AG20443 (cell line): ENCODE data around the gene SCP2.

Experiments used
- DNase-seq: peaks from one replicate; pipeline ENCODE4 v3.0.0; 2012; ENCODE audit warnings: low spot score, mixed read lengths

The SCP2 gene

GRCh38 chr1:52927212-52928014, at the start of gene SCP2:
TSS of gene SCP2 (plus strand) at chr1:52927276. CDS start at chr1:52927397, 121 bp downstream.
- DNase-seq: peak; percentile 98

DNA sequence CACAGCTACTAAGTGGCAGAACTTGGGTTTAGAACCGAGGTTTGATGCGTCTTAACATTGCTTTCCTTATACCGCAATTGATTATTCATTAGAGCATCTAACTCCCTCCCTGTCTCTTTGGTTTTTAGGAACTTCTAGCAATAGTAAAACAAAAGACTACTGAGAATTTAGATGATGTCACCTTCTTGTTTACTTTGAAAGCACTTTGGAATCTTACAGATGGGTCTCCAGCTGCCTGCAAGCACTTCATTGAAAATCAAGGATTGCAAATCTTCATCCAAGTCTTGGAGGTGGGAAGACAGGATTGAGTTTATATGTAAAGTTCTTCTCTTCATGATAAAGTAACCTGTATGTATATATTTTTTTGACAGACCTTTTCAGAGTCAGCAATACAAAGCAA, 49.5 kb upstream of the SCP2 start:
- DNase-seq: no peak

DNA sequence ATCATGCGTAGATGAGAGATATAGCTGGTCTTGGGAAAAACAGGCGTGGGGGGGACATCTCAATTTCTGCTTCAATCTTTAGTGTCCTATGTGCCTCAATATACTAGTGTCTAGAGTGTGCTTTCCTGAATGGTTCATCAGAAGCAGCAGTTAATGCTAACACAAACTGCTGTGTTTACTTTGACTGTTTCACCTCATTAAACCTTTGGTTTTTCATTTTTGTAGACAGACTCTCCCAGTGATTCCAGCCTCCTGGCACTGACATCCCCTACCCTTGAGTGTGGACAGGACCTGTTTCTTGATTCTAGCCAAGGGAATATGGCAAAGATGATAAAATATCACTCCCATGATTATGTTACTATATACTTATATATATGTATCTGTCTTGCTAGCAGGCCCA, 46.9 kb upstream of the SCP2 start:
- DNase-seq: no peak

DNA sequence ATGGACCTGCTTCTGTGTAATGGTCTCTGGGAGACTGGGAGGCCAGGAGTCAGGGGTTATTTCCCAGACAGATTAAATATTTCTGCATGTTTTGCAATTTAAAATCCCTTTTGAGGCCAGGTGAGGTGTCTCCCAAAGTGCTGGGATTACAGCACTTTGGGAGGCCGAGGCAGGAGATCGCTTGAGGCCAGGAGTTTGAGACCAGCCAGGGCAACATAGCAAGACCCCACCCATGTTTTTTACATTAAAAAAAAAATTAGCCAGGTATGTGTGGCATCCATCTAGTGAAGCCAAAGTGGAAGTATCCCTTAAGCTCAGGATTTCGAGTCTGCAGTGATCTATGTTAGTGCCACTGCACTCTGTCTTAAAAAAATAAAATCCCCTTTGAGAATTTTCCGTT, 39.6 kb upstream of the SCP2 start:
- no peak for DNase-seq

DNA sequence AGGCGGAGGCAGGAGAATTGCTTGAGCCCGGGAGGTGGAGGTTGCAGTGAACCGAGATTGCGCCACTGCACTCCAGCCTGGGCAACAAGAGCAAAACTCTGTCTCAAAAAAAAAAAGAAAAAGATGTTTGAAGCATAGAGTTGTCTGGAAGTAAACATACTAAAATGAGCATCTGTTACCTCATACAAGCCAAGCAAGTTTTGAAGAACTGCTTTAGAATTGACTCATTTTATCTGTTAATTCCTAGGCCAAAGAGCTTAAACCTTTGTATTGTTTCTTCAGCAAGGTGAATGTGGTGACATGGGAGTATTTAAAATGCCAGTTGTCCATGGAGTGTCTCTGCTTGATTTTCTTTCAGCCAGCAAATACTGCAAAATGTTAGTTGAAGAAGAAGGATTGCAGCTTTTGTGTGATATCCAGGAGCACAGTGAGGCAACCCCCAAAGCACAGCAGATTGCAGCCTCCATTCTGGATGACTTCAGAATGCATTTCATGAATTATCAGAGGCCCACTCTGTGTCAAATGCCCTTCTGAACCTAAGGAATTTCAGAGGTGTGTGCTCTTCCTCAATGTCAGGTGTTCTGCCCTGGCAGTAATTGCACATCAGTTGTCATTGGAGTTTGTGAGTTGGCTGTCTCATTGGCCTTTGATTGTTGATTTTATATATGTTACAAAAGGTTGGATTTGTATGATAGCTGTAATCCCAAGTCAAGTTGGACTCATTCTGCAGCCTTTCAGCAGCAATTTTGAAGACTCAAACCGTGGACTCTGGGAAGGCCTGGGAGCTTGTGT, 34.5 kb upstream of the SCP2 start:
- no peak for DNase-seq

DNA sequence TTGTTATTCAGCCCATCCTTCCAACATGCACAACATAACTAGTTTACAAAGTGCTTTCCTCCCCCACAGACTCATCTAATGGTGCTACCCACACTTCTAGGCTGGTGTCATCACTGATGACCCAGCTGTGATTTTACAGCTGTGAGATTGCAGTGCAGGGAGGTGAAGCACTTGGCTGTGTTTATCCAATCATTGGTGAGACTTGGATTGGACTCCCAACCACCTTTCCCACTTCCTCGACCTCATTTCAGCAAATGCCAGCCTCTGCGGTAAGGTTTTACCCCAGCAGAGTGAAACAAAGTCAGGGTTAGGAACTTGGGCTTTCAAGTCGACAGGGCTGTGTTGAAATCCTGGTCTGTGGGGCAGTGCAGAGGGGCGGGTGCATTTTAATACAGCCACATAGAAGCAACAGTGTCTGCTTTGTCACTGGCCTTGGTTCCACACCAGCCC, 27.6 kb upstream of the SCP2 start:
- DNase-seq: no peak

- no peak for DNase-seq
These were observed 26.7 kb upstream of the SCP2 start for GRCh38 chr1:52900402-52900801.

DNA sequence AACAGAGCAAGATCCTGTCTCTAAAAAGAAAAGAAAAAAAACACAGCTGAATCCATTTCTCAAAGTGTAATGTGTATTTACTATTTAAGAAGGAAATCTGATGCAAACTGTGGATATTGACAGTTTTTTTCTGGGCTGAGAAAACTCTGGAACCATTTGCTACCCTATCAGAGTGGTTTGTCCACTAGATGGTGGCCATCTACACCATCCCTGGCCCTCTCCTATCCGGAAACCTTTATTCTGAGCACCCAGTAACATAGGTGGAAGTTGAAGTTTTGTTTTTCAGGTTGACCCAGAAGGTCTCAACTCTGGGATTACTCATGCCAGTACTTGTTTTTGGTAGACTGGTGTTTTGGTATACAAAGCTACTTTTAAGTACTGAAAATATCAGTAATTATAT, 25.7 kb upstream of the SCP2 start:
- DNase-seq: no peak

DNA sequence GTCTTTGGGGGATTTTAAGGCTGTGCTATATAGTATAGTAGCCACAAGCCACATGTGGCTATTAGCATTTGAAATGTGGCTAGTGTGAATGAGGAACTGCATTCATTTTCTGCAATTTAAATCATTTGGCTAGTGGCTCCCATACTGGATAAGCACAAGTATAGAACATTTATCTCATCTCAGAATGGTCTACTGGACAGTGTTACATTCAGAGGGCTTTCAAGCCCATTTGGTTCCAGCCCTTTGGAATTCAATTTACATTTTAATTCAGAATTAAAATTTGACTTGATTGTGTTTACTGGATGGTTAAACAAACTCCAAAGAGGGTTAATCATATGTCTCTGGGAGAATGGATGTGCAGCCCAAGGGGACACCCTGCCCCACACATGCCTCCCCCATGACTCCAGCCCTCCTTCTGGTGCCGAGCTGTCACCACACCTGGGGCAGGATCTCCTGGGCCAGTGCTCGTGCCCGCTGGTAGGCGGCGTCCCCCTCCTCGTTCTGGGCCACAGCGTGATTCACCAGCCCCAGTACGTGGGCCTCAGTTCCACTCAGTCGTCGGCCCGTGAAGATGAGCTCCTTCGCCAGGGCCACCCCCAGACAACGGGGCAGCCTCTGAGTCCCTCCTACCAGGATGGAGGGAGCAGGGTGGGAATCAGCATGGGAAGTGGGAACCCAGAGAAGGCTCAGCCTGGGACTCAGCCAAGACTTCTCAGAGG, 22.7 kb upstream of the SCP2 start:
- DNase-seq: no peak

- peak; percentile 66 for DNase-seq
These were observed 22.0 kb upstream of the SCP2 start for GRCh38 chr1:52904927-52905698.

DNA sequence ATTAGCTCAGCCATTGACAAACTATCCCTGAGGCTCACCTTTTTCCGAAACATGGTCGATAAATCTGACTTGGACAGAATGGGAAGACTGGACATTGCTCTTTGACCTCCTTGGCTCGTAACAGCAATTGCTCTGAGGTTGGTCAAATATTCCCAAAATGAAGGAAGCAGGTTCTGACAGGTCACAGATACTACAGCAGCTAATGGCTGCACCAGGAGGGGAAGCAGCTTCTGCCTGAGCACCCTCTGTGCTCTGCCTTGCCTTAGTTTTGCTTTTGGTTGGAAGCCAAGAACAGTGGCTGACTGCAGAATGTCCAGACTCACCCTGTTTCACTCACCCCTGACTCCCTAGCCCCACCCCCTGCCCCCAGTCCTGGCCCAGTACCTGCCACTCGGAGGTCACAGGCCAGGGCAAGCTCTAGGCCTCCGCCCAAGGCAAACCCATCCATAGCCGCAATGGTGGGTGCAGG, 20.9 kb upstream of the SCP2 start:
- DNase-seq: no peak

DNA sequence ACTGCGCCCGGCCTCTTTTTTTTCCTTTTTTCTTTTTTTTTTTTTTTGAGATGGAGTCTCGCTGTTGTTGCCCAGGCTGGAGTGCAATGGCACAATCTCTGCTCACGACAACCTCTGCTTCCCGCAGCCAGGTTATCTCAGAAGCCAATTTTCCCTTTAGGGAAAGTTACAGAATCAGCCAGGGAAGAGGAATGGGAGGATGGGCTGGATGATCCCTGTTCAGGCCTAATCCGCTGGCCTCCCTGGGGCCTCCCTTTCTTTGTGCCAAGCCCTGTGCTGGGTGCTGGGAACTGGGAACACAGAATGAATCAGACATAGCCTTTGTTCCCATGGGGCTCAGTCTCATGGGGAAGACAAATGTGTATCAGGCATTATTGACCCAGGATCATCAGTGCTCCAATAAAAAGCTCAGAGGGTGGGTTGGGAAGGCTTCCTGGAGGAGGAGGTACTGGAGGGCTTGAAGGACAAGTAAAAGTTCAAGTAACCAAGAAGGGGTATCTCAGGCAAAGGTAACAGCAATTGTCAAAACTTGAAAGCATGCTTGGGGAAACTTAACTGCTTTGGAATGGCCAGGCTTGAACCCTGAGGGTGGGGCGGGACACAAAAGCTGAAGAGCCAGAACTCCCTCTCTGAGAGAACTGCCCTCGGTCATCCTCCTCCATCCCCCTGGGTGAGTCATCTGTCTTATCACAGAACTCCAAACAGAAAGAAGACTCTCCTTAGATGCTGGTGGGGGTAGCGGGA, 19.8 kb upstream of the SCP2 start:
- DNase-seq: no peak

DNA sequence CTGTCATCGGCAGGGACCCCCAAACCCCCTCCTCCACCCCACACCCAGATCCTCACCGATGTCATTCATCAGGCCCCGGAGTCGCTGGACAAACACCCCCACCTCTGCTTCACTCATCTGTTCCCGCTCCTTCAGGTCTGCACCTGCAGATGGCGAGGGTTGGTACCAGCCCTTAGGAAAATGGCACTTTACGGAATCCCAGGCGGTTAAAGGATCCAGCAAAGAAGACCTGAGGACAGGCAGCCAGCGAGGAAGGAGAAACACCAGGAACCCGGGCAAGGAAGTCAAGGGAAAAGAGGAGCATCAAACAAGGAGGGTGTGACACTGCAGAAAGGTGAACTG, 19.3 kb upstream of the SCP2 start:
- DNase-seq: no peak

DNA sequence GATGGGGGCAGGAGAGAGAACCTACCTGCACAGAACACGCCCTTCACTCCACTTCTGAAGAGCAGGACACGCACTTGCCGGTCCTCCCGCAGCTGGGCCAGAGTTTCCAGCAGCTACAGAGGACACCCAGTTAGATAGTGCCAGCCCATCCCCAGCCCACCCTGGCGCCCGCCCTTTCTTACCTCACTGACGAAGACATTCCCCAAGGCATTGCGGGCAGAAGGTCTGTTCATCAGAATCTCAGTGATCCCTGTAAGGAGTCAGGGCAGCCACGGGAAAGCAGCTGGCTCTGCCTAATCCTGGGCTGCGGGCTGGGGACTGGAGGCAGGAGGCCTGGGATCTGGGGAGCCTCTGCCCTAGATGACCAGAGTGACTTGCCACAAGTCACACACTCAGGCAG, 15.5 kb upstream of the SCP2 start:
- DNase-seq: no peak

GRCh38 chr1:52913014-52913413, 14.1 kb upstream of the SCP2 start:
- no peak for DNase-seq

GRCh38 chr1:52913537-52913936, 13.5 kb upstream of the SCP2 start:
- no peak for DNase-seq

GRCh38 chr1:52914463-52914862, 12.6 kb upstream of the SCP2 start:
- DNase-seq: no peak

DNA sequence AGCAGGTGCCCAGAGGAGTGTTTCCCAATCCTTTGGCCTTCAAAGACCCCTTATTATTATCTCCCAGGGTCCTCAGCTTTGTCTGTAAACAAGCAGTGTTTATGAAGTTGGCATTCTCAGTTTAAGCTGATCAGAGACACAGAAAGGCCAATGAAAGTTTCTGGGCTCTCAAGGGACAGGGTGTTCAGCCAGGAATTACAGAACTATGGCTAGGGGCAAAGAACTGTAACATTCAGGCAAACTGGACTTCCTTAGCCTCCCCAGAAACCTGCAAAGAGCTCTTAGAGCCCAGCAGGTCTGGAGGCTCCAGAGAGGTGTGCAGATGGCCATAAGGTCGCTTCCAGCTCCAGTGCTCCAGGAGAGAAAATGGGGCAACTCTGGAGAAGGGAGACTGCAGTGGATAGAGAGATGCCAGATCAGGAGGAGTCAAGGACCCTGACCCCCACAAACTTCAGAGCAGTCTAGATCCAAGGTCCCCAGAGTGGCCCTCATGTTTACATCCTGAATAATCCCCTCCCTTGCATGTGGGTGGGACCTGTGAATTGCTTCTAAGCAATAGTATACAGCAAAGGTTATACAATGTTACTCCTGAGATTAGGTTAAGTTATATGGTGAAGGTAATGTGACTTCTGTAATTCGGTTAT, 11.7 kb upstream of the SCP2 start:
- DNase-seq: no peak

DNA sequence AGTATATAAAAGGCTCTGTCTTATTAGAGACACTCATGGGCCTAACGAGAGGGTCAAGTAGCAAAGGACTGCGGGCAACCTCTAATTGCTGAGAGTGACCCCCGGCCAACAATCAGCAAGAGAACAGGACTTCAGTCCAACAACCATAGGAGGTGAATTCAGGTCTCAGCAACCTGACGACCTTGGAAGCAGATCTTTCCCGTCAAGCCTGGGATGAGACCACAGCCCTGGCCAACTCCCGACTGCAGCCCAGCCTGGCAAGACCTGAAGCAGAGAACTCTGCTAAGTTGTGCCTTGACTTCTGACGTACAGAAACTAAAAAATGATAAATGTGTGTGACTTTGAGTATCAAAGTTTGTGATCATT, 11.2 kb upstream of the SCP2 start:
- DNase-seq: no peak

- no peak for DNase-seq
These were observed 10.7 kb upstream of the SCP2 start for GRCh38 chr1:52916241-52916975.
